Measurements from ENCODE around the gene CDH2. TPM values are rescaled to one million over a fixed set of nuclear protein-coding genes. Genes with fewer than 3 reads are reported as not detected.

Gene CDH2
- total RNA-seq, 1 experiment from 2014 or later, result 36.2 TPM

- Histone ChIP-seq H4K8ac (replicated peaks; ENCODE audit: insufficient read length, low read depth, low read length) (no peak overlapping the region), H4K5ac (ENCODE audit: insufficient read length, low read depth, low read length) (no peak overlapping the region), H3K23ac (ENCODE audit: insufficient read length, low read depth, low read length) (no peak overlapping the region), H3K27ac (ENCODE audit: insufficient read length, low read depth, low read length) (no peak overlapping the region), H3K23me2 (ENCODE audit: insufficient read length, low read depth, low read length, poor library complexity, severe bottlenecking) (no peaks in the 10 kb centered on the region), H3K27me3 (ENCODE audit: insufficient read depth, low read length) (no peaks in the 10 kb centered on the region), H2BK12ac (ENCODE audit: insufficient read length, low read depth, low read length) (no peak overlapping the region), H2BK15ac (ENCODE audit: low read depth, low read length) (no peak overlapping the region), H3K9me3 (ENCODE audit: control insufficient read depth, low read depth, low read length) (no peaks in the 10 kb centered on the region), H2BK20ac (ENCODE audit: low read depth, low read length, poor library complexity, severe bottlenecking) (no peak overlapping the region), H4K20me1 (ENCODE audit: control insufficient read depth, insufficient read depth, insufficient read length) (no peaks in the 10 kb centered on the region), H3K79me2 (ENCODE audit: insufficient read depth, low read length) (no peaks in the 10 kb centered on the region; the same call in 1 of the 2 replicates), H3K4me1 (ENCODE audit: insufficient read depth, low read length) (peaks cover 4% of the 10 kb centered on the region; the same call in 1 of the 2 replicates), H3K14ac (ENCODE audit: insufficient read depth, low read length) (no peak overlapping the region), H2BK120ac (ENCODE audit: low read depth, low read length, poor library complexity, severe bottlenecking) (no peak overlapping the region), H4K91ac (ENCODE audit: insufficient read length, low read depth, low read length) (no peak overlapping the region), H3K4me2 (ENCODE audit: insufficient read depth, insufficient read length, low read length) (no peak overlapping the region), H3K79me1 (ENCODE audit: insufficient read depth, low read depth, low read length, poor library complexity, severe bottlenecking) (no peaks in the 10 kb centered on the region), H3K4ac (ENCODE audit: low read depth, low read length) (no peak overlapping the region), H2AFZ (ENCODE audit: low read length) (no peak overlapping the region), H3T11ph (ENCODE audit: low read length) (no peak overlapping the region), H2BK5ac (ENCODE audit: insufficient read length, low read length) (no peak overlapping the region), H2AK5ac (ENCODE audit: insufficient read length, low read length) (no peak overlapping the region), H3K18ac (ENCODE audit: insufficient read length, low read depth, low read length) (no peak overlapping the region), H3K9ac (ENCODE audit: extremely low read depth, insufficient read length, low read length) (no peak overlapping the region), H3K56ac (ENCODE audit: insufficient read length, low read depth, low read length) (no peak overlapping the region)
- H3K9me3 Mint-ChIP-seq, result no peaks in the 10 kb centered on the region
- H3K4me1 Mint-ChIP-seq, result peaks cover 41 to 42% of the 10 kb centered on the region in 2 experiments
- peak overlapping the region in 2 of 3 experiments; percentile 13 to 62; a peak in 2 of 7 replicates for H3K27ac Mint-ChIP-seq
- H3K36me3 Mint-ChIP-seq (ENCODE audit: insufficient read depth in 1 of 3, low read depth in 3 of 3), result no peaks in the 10 kb centered on the region
- no peaks in the 10 kb centered on the region for H3K27me3 Mint-ChIP-seq (ENCODE audit: low read depth)
- no peak overlapping the region for H3K4me3 Mint-ChIP-seq
- WGBS (ENCODE audit: extremely low coverage, insufficient read length, low lambda C conversion rate), result no CpG with 5 or more reads among the region's 5 CpGs
- TF ChIP-seq CTCF (conservative IDR thresholded peaks at IDR 0.05), result no peak
- no peak for DNase-seq
These were observed 140.4 kb downstream of the CDH2 start for GRCh38 chr18:28036488-28036887.
